GM19099 (cell line): ENCODE measurements around the gene ST6GALNAC5.

ENCODE experiments used
- POLR2A ChIP-seq: IDR thresholded peaks from 3 replicates; pipeline ENCODE4 v1.6.1; 2011; ENCODE audit warnings: low read depth; ENCODE audit not compliant: insufficient read length; ENCODE audit errors: extremely low read depth

ST6GALNAC5 gene

GRCh38 chr1:76857973-76858372 lies 9.3 kb upstream of the ST6GALNAC5 start:
- TF ChIP-seq POLR2A, result no peak

GRCh38 chr1:76861149-76861548 lies 6.1 kb upstream of the ST6GALNAC5 start:
- TF ChIP-seq POLR2A, result no peak

GRCh38 chr1:76862447-76862846 lies 4.8 kb upstream of the ST6GALNAC5 start:
- no peak for TF ChIP-seq POLR2A

- no peak for TF ChIP-seq POLR2A
These were observed 2.9 kb upstream of the ST6GALNAC5 start for GRCh38 chr1:76864383-76864782.

GRCh38 chr1:76865696-76866286 lies 1.5 kb upstream of the ST6GALNAC5 start:
- TF ChIP-seq POLR2A, result no peak

GRCh38 chr1:76866566-76866965 lies 714 bp upstream of the ST6GALNAC5 start:
- TF ChIP-seq POLR2A, result no peak

- TF ChIP-seq POLR2A, result no peak
These were observed 1.0 kb downstream of the ST6GALNAC5 start for GRCh38 chr1:76868154-76868882.

GRCh38 chr1:76868916-76869315 lies 1.6 kb downstream of the ST6GALNAC5 start:
- TF ChIP-seq POLR2A, result no peak

- TF ChIP-seq POLR2A, result no peak
These were observed 2.8 kb downstream of the ST6GALNAC5 start for GRCh38 chr1:76870037-76870436.

GRCh38 chr1:76871355-76871974 lies 4.2 kb downstream of the ST6GALNAC5 start:
- no peak for TF ChIP-seq POLR2A

GRCh38 chr1:76872944-76873343 lies 5.7 kb downstream of the ST6GALNAC5 start:
- no peak for TF ChIP-seq POLR2A

- TF ChIP-seq POLR2A, result no peak
These were observed 9.5 kb downstream of the ST6GALNAC5 start for GRCh38 chr1:76876655-76877395.

GRCh38 chr1:76881762-76882161 lies 14.5 kb downstream of the ST6GALNAC5 start:
- no peak for TF ChIP-seq POLR2A

- TF ChIP-seq POLR2A, result no peak
These were observed 24.8 kb downstream of the ST6GALNAC5 start for GRCh38 chr1:76891931-76892622.

GRCh38 chr1:76892675-76893074 lies 25.4 kb downstream of the ST6GALNAC5 start:
- no peak for TF ChIP-seq POLR2A

GRCh38 chr1:76901158-76901767 lies 34.0 kb downstream of the ST6GALNAC5 start:
- no peak for TF ChIP-seq POLR2A
